ENCODE results near the gene MINDY1.

Gene MINDY1

GRCh38 chr1:150957666-150958065 is 49.0 kb downstream of the MINDY1 start:
- DNase-seq (ENCODE audit: low read depth): no peak

GRCh38 chr1:150955280-150955679 is 51.4 kb downstream of the MINDY1 start:
- H3K4me3 ChIP-seq (ENCODE audit: low read depth, low read length): no peak overlapping the region
- TF ChIP-seq CTCF (IDR thresholded peaks at IDR 0.05; ENCODE audit: low read depth, low read length, missing control alignments): no peak
- no peak for DNase-seq (ENCODE audit: low read depth)

More at GRCh38 chr1:150957666-150958065, 49.0 kb downstream of the MINDY1 start:
- TF ChIP-seq CTCF (IDR thresholded peaks at IDR 0.05; ENCODE audit: low read depth, low read length, missing control alignments): no peak
- no peak overlapping the region for H3K4me3 ChIP-seq (ENCODE audit: low read depth, low read length)

GRCh38 chr1:150954708-150955107 is 52.0 kb downstream of the MINDY1 start:
- no peak overlapping the region for H3K4me3 ChIP-seq (ENCODE audit: low read depth, low read length)
- no peak for TF ChIP-seq CTCF (IDR thresholded peaks at IDR 0.05; ENCODE audit: low read depth, low read length, missing control alignments)
- no peak for DNase-seq (ENCODE audit: low read depth)
